K562 (cell line): Measurements from ENCODE around the gene NAV2.

Experiments used
- CTCF ChIP-seq, 3 experiments: IDR thresholded peaks in 2 of 3; conservative IDR thresholded peaks in 1 of 3; 2 replicates each; pipeline ENCODE4 v1.5.1; 2011 to 2012; ENCODE audit warnings: low read length in 3 of 3, mild to moderate bottlenecking in 3 of 3, control low read depth in 2 of 3, improper control_type of control experiment in 1 of 3, inconsistent platforms in 1 of 3, low read depth in 1 of 3, mixed read lengths in 1 of 3, moderate library complexity in 1 of 3; ENCODE audit not compliant: insufficient read depth in 2 of 3
- DNMT1 ChIP-seq: fragments of 450-650 bp; IDR thresholded peaks from 2 replicates; pipeline ENCODE4 v1.6.1; 2016; ENCODE audit warnings: antibody characterized with exemption, mild to moderate bottlenecking
- IRF2 ChIP-seq: sonication (generic); formaldehyde crosslinking; IDR thresholded peaks from 2 replicates; pipeline ENCODE4 v1.8.1; 2022; ENCODE audit warnings: mild to moderate bottlenecking, missing genetic modification reagents
- JUN ChIP-seq, 2 experiments: sonication (generic) in 1 of 2; formaldehyde crosslinking in 1 of 2; IDR thresholded peaks; 2 replicates each; pipeline versions ENCODE4 v1.6.1 to v1.8.0; 2012 to 2022; ENCODE audit warnings: borderline replicate concordance in 2 of 2, mild to moderate bottlenecking in 2 of 2, improper control_type of control experiment in 1 of 2, low read depth in 1 of 2, low read length in 1 of 2, missing genetic modification reagents in 1 of 2
- KLF6 ChIP-seq: fragments of 250-450 bp; sonication (Bioruptor Pico); IDR thresholded peaks from 2 replicates; pipeline ENCODE4 v1.4.0; 2020; ENCODE audit warnings: mild to moderate bottlenecking, moderate library complexity, borderline replicate concordance
- MAFG ChIP-seq: fragments of 450-650 bp; conservative IDR thresholded peaks from 2 replicates; pipeline ENCODE4 v1.6.1; 2016; ENCODE audit warnings: missing genetic modification characterization, missing compliant biosample characterization
- PRDM10 ChIP-seq: fragments of 450-650 bp; IDR thresholded peaks from 2 replicates; pipeline ENCODE4 v1.6.1; 2018; ENCODE audit not compliant: partially characterized antibody
- RFX5 ChIP-seq: IDR thresholded peaks from 2 replicates; pipeline ENCODE4 v1.6.1; 2011; ENCODE audit warnings: low read depth, mild to moderate bottlenecking, improper control_type of control experiment, low read length
- ZFP36 ChIP-seq: fragments of 150-350 bp; IDR thresholded peaks from 2 replicates; pipeline ENCODE4 v1.6.1; 2018; ENCODE audit warnings: low read length, low read depth; ENCODE audit not compliant: partially characterized antibody
- ZNF384 ChIP-seq: IDR thresholded peaks from 2 replicates; pipeline ENCODE4 v1.6.1; 2012; ENCODE audit warnings: low read depth, low read length, improper control_type of control experiment
- ZZZ3 ChIP-seq: fragments of 450-650 bp; IDR thresholded peaks from 2 replicates; pipeline ENCODE4 v1.6.1; 2016; ENCODE audit warnings: antibody characterized with exemption, mild to moderate bottlenecking, moderate library complexity

GRCh38 chr11:20137637-20138036 is 425.0 kb downstream of the NAV2 start:
- no peak for TF ChIP-seq PRDM10
- no peak for TF ChIP-seq ZZZ3
- no peak for TF ChIP-seq ZNF384
- TF ChIP-seq MAFG: no peak
- no peak for TF ChIP-seq IRF2 (CRISPR knock-in tag)
- TF ChIP-seq RFX5: no peak
- no peak for TF ChIP-seq KLF6
- TF ChIP-seq DNMT1: no peak
- no peak for TF ChIP-seq CTCF (IDR thresholded peaks at IDR 0.05 in 2 of 3, conservative IDR thresholded peaks at IDR 0.05 in 1 of 3; ENCODE audit: insufficient read depth in 2 of 3, low read depth in 1 of 3, low read length in 3 of 3)
- no peak for TF ChIP-seq ZFP36
- no peak for TF ChIP-seq JUN (IDR thresholded peaks at IDR 0.05; ENCODE audit: borderline replicate concordance, low read depth, low read length)
- no peak for TF ChIP-seq JUN (CRISPR knock-in tag; IDR thresholded peaks at IDR 0.05; ENCODE audit: borderline replicate concordance)
